HG03159 (cell line): ENCODE results near the gene CHURC1.

Source experiments
- ATAC-seq: cut with Tn5 transposase; IDR thresholded peaks from one replicate; pipeline ENCODE4 v1.9.1; 2021; ENCODE audit warnings: mild to moderate bottlenecking, moderate library complexity; ENCODE audit not compliant: unreplicated experiment

The CHURC1 gene

DNA sequence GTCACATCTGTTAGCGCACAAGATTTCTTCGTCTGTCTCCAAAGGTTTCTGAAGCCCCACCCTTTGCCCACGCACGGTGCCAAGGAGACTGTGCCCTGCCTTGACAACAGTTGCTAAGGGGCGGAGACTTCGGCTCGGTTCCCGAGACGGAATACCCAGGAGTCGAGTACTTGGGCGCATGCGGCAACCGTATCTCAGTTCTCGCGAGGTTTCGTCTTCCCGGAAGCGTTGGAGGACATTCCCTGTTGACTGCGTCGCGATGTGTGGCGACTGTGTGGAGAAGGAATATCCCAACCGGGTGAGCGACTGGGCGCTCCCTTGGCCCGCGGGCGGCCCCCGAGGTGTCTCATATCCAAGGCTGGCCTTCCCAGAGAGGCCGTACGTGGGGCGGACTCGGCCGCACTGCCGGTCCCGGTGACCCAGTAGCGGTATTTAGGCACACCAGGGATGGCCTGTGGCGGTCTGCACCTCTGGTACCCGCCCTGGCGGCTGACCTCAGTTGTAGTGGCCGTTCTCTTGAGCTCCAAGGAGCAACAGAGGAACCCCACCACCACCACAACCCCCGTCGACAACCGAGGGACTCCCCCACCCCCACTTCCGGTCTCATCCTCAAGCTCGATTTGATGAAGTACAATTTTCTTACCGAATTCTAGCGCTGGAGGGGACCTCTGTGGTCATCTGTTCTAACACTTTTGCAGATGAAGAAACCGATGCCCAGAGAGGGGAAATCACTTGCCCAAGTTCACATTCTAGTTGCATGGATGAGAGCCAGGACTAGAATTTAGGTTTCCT, at the start of gene CHURC1:
Gene CHURC1, plus strand, starts transcription at position 219 of the 792 bp plus-strand sequence. Its CDS starts 41 bp downstream, at position 260.
- peak; percentile 94 for ATAC-seq

DNA sequence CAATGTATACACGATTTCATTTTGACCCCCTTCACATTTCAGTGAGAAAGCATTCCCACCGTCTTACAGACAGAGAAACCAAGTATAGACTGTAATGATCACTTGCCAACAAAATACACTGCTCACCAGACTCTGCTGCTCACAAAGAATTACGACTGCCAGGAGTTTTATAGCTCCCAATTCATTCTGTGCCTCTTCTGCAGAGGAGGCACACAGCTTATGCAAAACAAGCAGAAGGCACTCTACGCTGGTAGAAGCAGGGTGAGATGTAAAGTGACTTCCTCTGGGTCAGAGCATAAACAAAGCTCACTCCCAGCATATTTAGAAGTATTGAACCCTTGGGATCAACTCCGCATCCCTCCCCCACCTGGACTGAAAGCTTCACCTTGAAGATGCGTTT, 49.1 kb upstream of the CHURC1 start:
- ATAC-seq, result no peak

DNA sequence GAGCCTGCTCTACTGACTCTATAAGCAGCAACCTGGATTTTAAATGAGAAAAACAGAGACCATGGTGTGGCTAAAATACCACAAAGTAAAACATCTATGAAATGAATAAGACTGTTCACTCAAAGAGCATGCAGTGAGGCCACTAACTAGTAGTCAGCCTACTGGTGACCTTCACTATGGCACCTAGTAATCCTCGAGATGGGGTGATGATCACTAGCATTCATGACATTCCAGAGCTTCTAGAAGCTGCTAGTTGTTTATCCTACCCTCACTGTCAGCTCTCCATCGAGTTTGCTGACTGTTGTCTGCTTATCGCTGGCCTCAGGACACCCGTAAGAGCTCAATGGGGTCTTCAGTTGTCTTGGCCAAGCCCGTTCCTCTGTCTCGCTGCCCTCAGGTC, 48.3 kb upstream of the CHURC1 start:
- ATAC-seq, result no peak

DNA sequence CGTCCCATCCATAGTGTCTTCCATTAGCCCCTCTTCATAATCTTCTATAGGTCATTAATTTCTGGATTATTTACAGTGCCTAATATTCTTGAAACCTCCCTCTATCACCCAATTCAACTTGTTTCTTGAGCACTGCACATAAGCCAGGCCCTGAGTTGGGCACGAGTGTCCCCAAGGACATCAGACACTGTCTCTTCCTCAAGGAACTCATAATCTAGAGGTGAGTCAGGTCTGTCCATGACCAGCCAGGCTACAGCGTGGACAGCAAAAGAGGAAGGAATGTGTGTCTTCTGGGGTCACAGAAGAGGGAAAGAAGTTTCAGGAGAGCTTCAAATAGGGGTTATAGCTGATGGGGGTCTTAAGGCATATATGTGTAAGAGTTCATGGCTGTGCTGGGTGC, 47.1 kb upstream of the CHURC1 start:
- no peak for ATAC-seq

DNA sequence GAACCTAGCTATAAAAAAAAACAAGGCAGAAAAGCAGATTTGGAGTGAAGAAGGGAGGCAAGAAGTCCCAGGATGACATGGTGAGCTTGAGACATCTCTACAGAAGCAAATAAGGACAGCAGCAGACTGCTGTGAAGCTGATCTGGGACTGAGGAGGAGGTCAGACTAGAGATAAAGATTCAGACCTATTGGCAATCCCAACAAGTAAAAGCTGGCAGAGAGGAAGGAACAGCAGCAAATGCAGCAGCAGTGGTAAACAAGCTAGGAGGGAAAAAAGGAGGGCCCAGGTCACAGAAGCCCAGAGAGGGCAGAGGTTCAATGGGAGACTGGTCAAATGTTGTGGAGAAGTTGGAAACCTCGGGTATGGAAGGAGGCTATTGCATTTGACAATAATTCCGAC, 45.9 kb upstream of the CHURC1 start:
- ATAC-seq, result no peak

DNA sequence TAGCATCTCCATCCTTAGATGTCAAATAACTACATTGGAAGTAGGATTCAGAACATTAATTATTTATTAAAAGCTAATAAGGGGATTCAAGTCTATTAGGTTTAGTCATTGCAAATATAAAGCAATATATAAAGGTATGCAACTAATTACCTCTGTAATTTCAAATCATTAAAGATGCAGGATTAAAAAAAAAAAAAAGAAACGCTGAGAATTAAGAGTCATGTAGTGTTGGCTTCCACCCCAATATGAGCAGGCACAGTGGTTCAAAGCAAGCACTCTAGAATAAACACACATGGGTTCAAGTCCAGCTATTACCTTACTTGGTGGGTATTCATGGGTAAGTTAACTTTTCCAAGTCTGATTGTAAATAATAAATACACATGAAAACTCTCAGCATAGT, 45.4 kb upstream of the CHURC1 start:
- no peak for ATAC-seq

DNA sequence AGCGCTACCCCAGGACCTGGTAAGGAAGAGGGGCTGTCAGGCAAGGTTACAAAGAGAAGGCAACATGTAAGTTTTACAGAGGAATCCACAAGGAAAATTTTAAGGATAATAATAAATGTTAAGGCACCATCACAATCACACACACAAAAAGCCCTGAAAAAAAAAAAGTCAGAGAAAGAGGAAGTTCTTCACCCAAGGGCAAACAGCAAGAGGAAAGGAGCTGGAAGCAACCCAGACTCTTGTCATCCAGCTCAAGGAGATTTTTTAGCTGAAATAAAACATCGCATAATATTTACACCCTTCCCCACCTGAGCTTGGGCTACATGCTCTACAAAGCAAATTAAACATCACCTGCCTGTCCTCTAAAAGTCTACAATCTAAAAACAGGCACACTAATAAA, 44.1 kb upstream of the CHURC1 start:
- no peak for ATAC-seq

DNA sequence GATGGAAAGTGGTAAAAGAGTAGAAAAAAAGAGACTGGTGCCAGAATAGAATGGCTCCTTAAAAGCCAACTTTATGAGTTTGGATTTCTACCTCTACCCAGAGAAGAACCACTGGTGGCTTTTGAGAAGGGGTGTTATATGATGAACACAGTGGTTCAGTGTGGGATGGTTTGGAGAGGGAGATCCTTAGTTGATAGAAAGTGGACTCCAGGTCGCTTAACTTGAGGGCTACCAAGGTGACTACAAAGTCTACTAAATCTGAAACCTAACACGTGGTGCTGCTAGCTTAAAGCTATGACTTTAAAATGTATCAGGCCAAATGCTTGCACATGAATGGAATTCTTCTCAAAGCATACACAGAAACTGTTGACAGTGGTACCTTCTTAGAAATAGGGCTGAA, 42.9 kb upstream of the CHURC1 start:
- ATAC-seq, result no peak

DNA sequence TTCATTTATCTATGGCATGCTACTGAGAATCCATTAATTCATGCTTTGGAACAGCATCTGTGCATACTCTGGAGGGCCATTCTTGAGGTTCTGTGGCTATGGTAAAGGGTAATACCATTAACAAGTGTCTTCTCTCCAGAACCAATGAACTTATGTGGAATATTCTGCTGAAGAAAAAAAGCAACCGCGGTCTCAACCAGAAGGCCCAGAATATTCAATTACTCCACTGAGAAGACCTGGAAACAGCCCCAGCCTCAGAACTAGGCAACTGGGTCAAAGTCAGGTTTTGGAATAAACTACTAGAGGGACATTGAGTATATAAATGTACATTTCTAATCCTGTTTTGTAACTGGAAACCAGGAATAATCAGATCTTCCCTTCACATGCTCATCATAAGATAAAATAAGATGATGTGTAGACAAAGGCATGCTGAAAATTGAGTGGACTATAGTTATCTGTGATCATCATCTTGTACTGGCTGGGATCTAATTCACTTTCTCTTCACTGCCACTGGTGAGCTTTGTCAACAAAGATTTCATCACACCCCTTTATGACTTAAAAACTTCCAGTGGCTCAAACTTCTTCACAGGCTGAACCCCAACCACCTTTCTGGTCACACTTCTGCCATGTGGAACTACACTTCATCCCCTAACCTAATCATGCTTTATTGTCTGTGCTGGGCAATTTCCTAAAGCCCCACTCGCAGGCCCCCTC, 40.6 kb upstream of the CHURC1 start:
- ATAC-seq, result no peak

DNA sequence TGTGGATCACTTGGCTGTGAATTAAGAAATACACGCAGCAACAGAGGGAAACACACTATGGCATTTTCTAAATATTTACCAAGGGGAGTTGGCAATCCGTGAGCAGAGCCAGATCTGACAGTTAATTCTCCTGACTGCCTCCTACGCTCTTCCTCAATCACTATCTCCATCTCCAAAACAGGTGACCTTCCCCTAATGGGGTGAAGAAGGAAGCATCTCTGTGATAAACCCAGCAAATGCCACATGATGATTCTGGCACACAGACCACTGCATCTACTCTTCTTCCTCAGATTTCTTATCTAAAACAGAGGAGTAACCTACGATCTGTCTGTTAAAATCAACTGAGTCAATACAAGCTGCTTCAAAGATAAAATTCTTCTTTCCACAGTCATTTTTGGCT, 38.9 kb upstream of the CHURC1 start:
- no peak for ATAC-seq

DNA sequence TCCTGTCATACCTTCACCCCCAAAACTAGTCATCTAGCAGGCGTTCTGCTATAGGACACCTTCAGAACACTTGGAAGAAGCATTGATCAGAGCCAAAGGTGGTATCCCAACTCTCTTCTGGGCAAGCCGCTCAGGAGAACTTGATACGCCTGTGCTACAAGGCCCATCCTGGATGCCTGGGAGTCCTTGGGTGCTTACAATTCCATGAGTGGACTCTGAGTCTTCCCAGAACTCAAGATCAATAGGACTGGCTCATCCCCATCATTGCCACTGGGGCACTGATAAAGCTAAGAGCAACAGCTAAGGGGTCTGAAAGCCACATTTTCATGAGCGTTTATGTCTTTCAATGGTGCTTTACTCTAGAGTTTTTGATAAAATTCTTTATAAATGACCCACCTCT, 36.4 kb upstream of the CHURC1 start:
- ATAC-seq, result no peak

DNA sequence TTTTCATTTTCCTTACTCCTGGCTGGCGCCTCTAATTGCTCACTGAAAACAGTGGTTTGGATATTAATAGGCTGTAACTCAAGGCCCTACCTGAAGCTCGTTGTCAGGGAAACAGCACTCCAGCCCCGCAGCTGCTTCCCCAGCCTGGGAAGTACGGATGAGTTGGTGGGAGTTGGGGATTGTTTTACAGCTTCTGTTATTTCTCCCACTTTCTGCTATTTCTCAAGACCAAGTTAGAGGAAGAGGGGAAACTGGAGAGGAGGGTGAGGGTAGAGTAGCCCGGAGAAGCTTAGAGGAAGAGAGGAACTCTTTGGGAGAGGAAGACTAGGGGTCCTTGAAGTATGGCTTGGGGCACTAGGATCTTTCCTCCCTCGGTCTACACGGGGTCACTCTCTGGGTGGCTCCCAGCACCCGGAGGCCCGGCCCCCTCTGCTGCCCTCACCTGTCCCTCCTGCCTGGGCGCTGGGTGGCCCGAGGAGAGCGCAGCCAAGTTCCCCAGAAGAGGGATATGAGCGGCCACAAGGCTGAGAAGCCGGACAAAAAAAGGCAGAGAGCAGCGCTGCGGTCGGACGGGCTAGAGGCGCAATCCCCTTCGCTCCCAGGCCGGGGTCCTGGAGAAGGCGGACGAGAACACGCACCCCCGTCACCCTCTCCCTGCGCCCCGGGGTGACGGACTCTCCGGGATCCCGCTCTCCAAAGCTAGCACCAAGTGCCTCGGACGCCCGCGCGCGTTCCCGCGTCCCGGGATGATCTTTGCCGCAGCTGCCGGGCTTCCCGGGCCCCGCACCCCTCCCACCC, 35.2 kb upstream of the CHURC1 start:
- no peak for ATAC-seq

DNA sequence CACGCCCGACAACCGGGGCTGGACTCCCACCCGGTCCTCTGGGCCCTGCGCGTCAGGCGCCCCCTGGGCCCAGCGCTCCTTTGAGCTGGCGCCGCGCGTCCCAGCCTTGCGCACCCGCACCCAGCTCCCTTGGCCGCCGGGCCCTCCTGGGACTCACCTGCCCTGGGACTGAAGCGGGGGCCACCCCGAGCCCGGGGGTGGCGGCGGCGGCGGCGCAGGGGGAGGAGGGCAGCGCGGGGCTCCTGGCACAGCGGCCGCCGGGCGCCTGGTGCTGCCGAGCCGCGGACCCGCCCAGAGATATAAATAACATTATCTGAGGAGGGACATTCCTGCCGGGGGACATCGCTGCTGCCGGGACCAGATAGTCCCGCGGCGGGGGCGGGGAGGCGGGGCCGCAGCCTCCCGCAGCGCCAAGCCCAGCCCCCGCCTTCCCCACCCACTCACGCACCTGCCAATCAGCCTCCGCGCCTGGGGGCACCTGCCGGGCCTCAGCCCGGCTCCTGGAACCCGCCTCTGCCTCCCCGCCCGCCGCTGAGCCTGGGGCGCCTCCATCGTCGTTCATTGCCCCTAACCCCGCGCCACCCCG, 34.5 kb upstream of the CHURC1 start, which contains the start of gene SPTB:
Gene SPTB, minus strand, starts transcription at position 273 of the 586 bp plus-strand sequence. CDS start 56,813 bp downstream, outside the sequence.
- ATAC-seq, result no peak

DNA sequence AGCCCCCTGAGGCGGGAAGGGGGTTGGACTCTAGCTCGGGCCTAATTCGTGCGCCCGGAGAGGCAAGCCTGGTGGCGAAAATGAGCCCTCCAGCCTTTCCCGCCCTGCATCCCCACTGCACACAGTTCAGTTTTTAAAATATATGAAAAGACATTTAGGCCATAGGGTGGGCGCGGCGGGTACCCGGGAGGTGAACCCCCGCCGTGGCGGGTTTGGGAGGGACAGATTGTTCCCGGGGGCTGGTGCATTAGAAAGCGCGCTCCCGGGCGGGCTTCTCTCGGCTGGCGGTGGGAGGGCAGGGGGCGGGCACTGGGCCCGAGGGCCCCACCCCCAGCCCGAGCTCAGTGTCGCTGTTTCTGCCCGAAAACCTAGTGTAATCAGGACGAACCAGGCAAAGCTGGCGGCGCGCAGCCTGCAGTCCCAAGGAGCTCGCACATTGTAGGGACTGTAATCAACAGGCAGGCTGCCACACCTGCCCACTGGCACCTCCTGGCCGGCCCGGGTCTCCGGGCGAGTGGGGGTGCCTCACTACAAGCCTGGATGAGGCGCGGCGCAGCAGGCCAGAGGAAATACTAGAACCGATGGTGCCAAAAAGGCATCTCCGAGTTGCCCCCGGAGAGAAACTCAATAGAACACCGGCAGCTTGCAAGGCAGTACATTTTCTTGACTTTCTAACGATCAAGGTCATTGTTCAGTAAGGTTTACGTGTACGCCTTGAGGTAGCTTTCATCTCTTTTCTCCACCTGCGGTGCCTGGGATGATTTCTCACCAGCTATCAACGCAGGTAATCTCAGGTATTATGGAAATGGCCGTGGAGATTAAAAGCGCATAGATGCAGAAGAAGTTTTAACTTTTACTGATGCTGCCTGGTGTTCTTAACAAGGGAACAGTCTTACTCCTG, 33.8 kb upstream of the CHURC1 start:
- no peak for ATAC-seq

DNA sequence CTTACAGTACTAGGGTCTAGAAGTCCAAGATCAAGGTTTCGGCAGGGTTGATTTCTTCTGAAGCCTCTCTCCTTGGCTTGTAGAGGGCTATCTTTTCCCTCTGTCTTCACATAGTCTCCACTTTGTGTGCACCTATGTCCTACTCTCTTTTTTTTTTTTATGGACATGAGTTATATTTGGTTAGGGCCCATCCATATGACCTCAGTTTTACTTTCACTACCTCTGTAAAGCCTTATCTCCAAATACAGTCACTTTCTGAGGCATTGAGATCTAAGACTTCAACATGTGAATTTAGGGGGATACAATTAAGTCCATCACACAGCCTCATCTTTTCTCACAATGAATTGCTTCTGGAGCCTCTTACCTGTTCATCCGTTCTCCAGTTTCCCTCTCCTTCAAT, 28.7 kb upstream of the CHURC1 start:
- ATAC-seq, result no peak

DNA sequence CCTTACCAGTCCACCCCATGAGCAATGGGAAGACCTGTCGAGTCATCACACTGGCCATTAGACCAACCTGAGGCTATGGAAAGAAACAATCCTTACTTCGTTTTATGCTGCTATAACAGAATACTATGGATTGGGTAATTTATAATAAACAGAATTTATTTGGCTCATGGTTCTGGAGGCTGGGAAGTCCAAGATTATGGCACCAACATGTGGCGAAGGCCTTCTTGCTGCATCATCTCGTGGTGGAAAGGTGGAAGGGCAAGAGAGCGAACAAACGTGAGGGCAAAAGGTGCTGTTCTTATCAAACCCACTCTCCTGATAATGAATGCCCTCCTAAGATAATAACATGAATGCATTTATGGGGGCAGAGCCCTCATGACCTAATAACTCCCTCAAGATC, 24.9 kb upstream of the CHURC1 start:
- no peak for ATAC-seq

DNA sequence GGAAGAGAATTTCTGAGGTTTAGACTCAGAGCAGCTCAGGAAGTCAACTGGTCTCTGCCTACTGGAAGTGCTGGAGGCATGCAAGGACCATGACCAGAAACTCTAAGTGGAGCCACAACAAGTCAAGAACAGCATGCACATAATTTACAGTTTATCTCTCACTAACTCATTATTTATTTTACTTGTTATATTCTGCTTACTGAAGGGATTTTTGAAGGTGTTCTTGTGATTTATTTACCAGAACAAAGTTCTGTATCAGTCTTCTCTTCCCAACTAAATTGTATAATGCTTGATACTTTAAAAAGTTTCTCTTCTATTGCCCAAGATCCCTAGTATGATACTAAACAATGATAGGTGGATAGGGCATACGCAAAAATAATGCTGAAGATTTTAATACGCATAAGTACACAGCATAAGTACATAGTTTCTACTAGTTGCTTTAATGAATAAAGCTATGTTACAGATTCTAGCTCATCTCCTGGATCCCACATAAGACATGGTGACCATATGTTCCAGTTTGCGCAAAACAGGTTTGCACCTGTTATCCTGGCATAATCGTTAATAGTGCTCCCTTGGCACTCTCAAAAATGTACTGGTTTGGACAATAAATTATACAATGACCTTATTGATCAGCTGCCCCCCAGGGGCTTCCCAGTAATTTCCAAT, 22.9 kb upstream of the CHURC1 start:
- no peak for ATAC-seq

DNA sequence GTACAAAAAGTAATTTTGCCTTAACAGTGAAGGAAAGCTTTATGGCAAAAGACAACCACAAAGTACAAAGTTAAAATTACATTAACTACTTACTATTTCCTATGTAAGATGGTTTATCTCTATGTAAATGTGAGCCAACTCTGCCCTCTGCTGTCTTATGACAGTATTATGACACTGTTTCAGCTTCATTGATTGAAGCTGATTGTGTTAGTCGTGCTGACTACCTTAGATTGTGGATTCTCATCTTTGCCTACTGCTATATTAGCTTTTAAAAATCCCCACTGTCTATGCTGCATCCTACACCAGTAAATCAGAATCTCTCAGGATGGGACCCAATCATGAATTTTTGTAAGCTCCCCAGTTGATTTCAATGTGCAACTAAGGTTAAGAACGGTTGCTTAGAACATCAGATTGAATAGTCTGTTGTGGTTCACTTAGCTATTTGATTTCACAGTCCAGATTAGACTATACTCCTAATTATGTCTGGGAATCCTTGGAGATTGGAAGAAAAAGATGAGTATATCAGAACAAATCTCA, 22.3 kb upstream of the CHURC1 start:
- peak; percentile 61 for ATAC-seq

DNA sequence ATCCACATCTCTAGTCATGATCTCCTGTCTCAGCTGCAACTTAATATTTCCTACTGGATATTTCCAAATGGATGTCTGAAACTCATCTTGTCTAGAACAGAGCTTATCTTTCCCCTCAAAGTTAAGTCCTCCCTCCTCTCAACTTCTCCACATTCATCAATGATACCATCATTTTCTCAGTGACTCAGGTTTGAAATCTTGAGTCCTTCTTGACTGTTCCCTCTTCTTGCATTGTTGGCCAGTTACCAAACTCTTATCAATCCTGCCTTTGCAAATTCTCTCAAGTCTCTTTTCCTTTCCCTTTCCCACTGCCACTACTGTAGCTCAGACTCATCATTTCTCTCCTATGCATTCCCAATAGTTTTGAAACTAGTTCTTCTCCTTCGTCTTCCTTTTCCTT, 14.3 kb upstream of the CHURC1 start:
- no peak for ATAC-seq
